ENCODE measurements around the gene FN3KRP.

The FN3KRP gene

DNA sequence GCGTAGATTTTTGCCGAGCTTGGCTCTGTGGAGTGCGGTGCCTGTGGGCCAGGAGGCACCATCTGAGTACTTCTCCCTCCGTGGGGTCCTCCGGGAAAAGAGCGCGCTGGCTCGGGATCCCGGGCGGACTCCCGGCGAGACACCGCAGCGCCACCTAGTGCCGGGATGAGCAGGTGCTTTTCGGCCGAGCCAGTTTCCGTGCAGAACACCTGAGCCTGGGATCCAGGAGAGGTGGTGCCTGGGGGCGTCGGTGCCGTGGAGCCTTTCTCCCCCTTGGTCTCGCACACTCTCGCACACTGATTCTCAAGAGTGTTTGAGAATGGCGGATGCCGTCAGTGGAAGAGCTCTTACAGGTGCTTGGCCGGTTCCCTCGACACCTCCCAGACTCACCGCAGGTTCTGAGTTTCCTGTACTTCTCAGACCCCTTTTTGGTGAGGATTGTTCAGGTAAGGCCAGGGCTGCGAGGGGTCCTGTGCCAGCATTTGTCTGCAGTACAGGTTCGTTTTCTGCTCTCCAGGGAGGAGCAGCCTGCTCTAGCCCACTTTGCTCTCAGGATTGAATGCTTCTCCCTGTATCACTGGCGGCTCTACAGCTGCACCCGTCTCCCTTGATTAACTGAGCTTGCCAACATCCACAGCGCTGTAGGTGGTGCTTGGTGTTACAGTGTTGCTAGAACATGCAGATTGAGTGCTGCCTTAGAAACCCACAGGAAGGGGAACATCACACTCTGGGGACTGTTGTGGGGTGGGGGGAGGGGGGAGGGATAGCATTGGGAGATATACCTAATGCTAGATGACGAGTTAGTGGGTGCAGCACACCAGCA lies 58.7 kb downstream of the FN3KRP start:
- Mint-ChIP-seq H3K36me3 (ENCODE audit: low read depth) (peaks cover 43% of the 10 kb centered on the region), H3K27ac (peak overlapping the region in 1 of 3 experiments; percentile 28), H3K4me1 (peaks cover 11% of the 10 kb centered on the region), H3K4me3 (no peak overlapping the region), H3K9me3 (no peaks in the 10 kb centered on the region), H3K27me3 (ENCODE audit: low read depth) (no peaks in the 10 kb centered on the region)
- TF ChIP-seq, protein P1, sequence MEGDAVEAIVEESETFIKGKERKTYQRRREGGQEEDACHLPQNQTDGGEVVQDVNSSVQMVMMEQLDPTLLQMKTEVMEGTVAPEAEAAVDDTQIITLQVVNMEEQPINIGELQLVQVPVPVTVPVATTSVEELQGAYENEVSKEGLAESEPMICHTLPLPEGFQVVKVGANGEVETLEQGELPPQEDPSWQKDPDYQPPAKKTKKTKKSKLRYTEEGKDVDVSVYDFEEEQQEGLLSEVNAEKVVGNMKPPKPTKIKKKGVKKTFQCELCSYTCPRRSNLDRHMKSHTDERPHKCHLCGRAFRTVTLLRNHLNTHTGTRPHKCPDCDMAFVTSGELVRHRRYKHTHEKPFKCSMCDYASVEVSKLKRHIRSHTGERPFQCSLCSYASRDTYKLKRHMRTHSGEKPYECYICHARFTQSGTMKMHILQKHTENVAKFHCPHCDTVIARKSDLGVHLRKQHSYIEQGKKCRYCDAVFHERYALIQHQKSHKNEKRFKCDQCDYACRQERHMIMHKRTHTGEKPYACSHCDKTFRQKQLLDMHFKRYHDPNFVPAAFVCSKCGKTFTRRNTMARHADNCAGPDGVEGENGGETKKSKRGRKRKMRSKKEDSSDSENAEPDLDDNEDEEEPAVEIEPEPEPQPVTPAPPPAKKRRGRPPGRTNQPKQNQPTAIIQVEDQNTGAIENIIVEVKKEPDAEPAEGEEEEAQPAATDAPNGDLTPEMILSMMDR (IDR thresholded peaks at IDR 0.05; ENCODE audit: unreplicated experiment in 3 of 3), result peak; percentile 68 to 81 (median 71)

DNA sequence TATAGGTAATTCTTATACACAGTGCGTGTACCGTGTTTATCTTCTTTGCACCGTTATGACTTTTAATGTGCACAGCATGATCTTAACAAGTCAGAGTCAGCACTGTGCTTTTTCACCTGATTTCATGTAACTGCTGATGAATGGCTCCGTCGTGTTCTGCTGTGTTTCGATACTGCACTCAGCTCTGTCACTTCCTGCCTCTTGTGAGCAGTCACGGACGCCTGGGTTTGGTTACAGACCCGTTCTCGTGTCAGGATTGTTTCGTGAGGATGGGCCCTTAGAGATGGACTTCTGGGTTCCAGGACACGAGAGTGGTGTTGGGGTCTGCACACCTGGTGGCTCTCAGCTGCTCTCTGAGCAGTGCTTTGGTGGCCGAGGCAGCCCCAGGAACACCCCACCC lies 59.9 kb downstream of the FN3KRP start:
- H3K4me3 Mint-ChIP-seq, result no peak overlapping the region
- TF ChIP-seq, protein P1 (IDR thresholded peaks at IDR 0.05; ENCODE audit: unreplicated experiment in 3 of 3), result no peak
- H3K36me3 Mint-ChIP-seq (ENCODE audit: low read depth), result peaks cover 42% of the 10 kb centered on the region
- no peaks in the 10 kb centered on the region for H3K9me3 Mint-ChIP-seq
- H3K27ac Mint-ChIP-seq, result no peak overlapping the region
- no peaks in the 10 kb centered on the region for H3K27me3 Mint-ChIP-seq (ENCODE audit: low read depth)
- H3K4me1 Mint-ChIP-seq, result peaks cover 13% of the 10 kb centered on the region
